A549 (cell line): ENCODE data around the gene SLC22A23. TPM values are rescaled to one million over a fixed set of nuclear protein-coding genes. Genes with fewer than 3 reads are reported as not detected.

Experiments used
- ATAC-seq, 2 experiments: fragments of 200-7000 bp in 1 of 2; fragments of >200 bp in 1 of 2; cut with Nextera tagmentation in 1 of 2; cut with Tn5 transposase in 1 of 2; 3 replicates each; pipeline versions ENCODE4 v1.8.0 to v1.9.1; 2018 to 2020; ENCODE audit warnings: mild to moderate bottlenecking in 1 of 2, moderate library complexity in 1 of 2
- CTCF ChIA-PET: fragments of 300-600 bp; sonication (Branson Sonifier 250); formaldehyde crosslinking; extraction: SDS; loops from one replicate; lab custom pipeline; 2021; ENCODE audit warnings: antibody characterized with exemption, inconsistent platforms; lab: Yijun Ruan, JAX
- POLR2A ChIA-PET: fragments of 350-600 bp; formaldehyde crosslinking; extraction: SDS; loops from one replicate; lab custom pipeline; 2021; ENCODE audit warnings: antibody characterized with exemption, inconsistent platforms; lab: Yijun Ruan, JAX
- DNase-seq, 2 experiments: peaks; one replicate each; pipeline versions ENCODE4 v3.0.0 to v3.0.0-alpha.2; 2011 to 2016; ENCODE audit warnings: low read depth in 1 of 2, low spot score in 1 of 2
- FAIRE-seq: peaks from 2 replicates; lab custom pipeline; 2011; peaks lifted over from hg19 to GRCh38; lab: Jason Lieb, UNC
- H3K27ac ChIP-seq, 2 experiments: fragments of >200 bp; sonication (Bioruptor Twin); formaldehyde crosslinking; 3 replicates each; pipeline ENCODE4 v1.5.1; 2016 to 2017
- H3K4me1 ChIP-seq: fragments of >200 bp; sonication (Bioruptor Twin); formaldehyde crosslinking; 3 replicates; pipeline ENCODE4 v1.6.1; 2016
- H3K4me2 ChIP-seq: fragments of >200 bp; sonication (Bioruptor Twin); formaldehyde crosslinking; 3 replicates; pipeline ENCODE4 v1.6.1; 2016
- H3K4me3 ChIP-seq: fragments of >200 bp; sonication (Bioruptor Twin); formaldehyde crosslinking; 3 replicates; pipeline ENCODE4 v1.5.1; 2016
- H3K9me3 ChIP-seq: fragments of >200 bp; sonication (Bioruptor Twin); formaldehyde crosslinking; 3 replicates; pipeline ENCODE4 v1.6.1; 2016
- CHD2 ChIP-seq: fragments of 150-350 bp; IDR thresholded peaks from 2 replicates; pipeline ENCODE4 v1.6.1; 2014; ENCODE audit warnings: low read length; ENCODE audit not compliant: partially characterized antibody
- EHF ChIP-seq: fragments of 250-450 bp; sonication (Bioruptor Pico); IDR thresholded peaks from 2 replicates; pipeline ENCODE4 v1.5.0; 2020; ENCODE audit warnings: mild to moderate bottlenecking
- ESRRA ChIP-seq: fragments of 150-350 bp; IDR thresholded peaks from 2 replicates; pipeline ENCODE4 v1.6.1; 2014; ENCODE audit warnings: mild to moderate bottlenecking, low read length, borderline replicate concordance
- FOSB ChIP-seq: fragments of 250-450 bp; sonication (Bioruptor Pico); IDR thresholded peaks from 2 replicates; pipeline ENCODE4 v1.5.0; 2020; ENCODE audit warnings: mild to moderate bottlenecking, moderate library complexity
- HDAC2 ChIP-seq: fragments of 200-600 bp; sonication (generic); IDR thresholded peaks from 2 replicates; pipeline ENCODE4 v1.6.1; 2016
- HEYL ChIP-seq: fragments of 250-450 bp; sonication (Bioruptor Pico); IDR thresholded peaks from 2 replicates; pipeline ENCODE4 v1.8.0; 2021; ENCODE audit warnings: mild to moderate bottlenecking, moderate library complexity
- HOXB13 ChIP-seq: fragments of 250-450 bp; sonication (Bioruptor Pico); IDR thresholded peaks from 2 replicates; pipeline ENCODE4 v1.5.0; 2020; ENCODE audit warnings: low read depth, mild to moderate bottlenecking, moderate library complexity
- HOXB5 ChIP-seq: fragments of 250-450 bp; sonication (Bioruptor Pico); IDR thresholded peaks from 2 replicates; pipeline ENCODE4 v1.5.0; 2020; ENCODE audit warnings: mild to moderate bottlenecking, moderate library complexity
- JUN ChIP-seq, 2 experiments: fragments of >200 bp; sonication (Bioruptor Twin); formaldehyde crosslinking; IDR thresholded peaks; 2 replicates in 1 of 2; 3 replicates in 1 of 2; pipeline ENCODE4 v1.6.1; 2016 to 2017
- JUNB ChIP-seq: fragments of >200 bp; sonication (Bioruptor Twin); formaldehyde crosslinking; IDR thresholded peaks from 2 replicates; pipeline ENCODE4 v1.6.1; 2016
- KDM5A ChIP-seq: fragments of 200-600 bp; sonication (generic); IDR thresholded peaks from 2 replicates; pipeline ENCODE4 v1.6.1; 2016; ENCODE audit warnings: antibody characterized with exemption, mild to moderate bottlenecking
- MAZ ChIP-seq: fragments of 150-350 bp; IDR thresholded peaks from 2 replicates; pipeline ENCODE4 v1.6.1; 2014; ENCODE audit warnings: antibody characterized with exemption, low read depth, low read length, borderline replicate concordance
- MYC ChIP-seq: IDR thresholded peaks from 2 replicates; pipeline ENCODE4 v1.6.1; 2012; ENCODE audit warnings: mild to moderate bottlenecking, inconsistent platforms, low read length, improper control_type of control experiment, borderline replicate concordance
- NR3C1 ChIP-seq: fragments of >200 bp; sonication (Bioruptor Twin); formaldehyde crosslinking; IDR thresholded peaks from 3 replicates; pipeline ENCODE4 v1.6.1; 2017
- PHF8 ChIP-seq: fragments of 200-600 bp; sonication (generic); IDR thresholded peaks from 2 replicates; pipeline ENCODE4 v1.6.1; 2016; ENCODE audit warnings: low read depth, mild to moderate bottlenecking, antibody characterized with exemption, moderate library complexity, borderline replicate concordance
- POLR2A ChIP-seq: IDR thresholded peaks from 2 replicates; pipeline ENCODE4 v1.6.1; 2012; ENCODE audit warnings: mild to moderate bottlenecking, low read length
- RAD21 ChIP-seq, 2 experiments: fragments of >200 bp in 1 of 2; sonication (Bioruptor Twin) in 1 of 2; formaldehyde crosslinking in 1 of 2; IDR thresholded peaks in 1 of 2; conservative IDR thresholded peaks in 1 of 2; 2 replicates in 1 of 2; 3 replicates in 1 of 2; pipeline ENCODE4 v1.6.1; 2012 to 2018; ENCODE audit warnings: inconsistent platforms in 1 of 2
- RFX5 ChIP-seq: fragments of 450-650 bp; IDR thresholded peaks from 2 replicates; pipeline ENCODE4 v1.7.1; 2014; ENCODE audit warnings: antibody characterized with exemption, mild to moderate bottlenecking, moderate library complexity
- RNF2 ChIP-seq: fragments of 200-600 bp; sonication (generic); IDR thresholded peaks from 2 replicates; pipeline ENCODE4 v1.6.1; 2016; ENCODE audit warnings: low read depth, mild to moderate bottlenecking, antibody characterized with exemption, moderate library complexity, borderline replicate concordance
- SMC3 ChIP-seq: fragments of >200 bp; sonication (Bioruptor Twin); formaldehyde crosslinking; IDR thresholded peaks from 3 replicates; pipeline ENCODE4 v1.6.1; 2018; ENCODE audit warnings: inconsistent platforms
- ZC3H11A ChIP-seq: fragments of 450-650 bp; IDR thresholded peaks from 2 replicates; pipeline ENCODE4 v1.6.1; 2014; ENCODE audit warnings: antibody characterized with exemption, mild to moderate bottlenecking
- ZFP36 ChIP-seq: fragments of 450-650 bp; IDR thresholded peaks from 2 replicates; pipeline ENCODE4 v1.6.1; 2014; ENCODE audit warnings: borderline replicate concordance; ENCODE audit not compliant: partially characterized antibody
- ZSCAN20 ChIP-seq: fragments of 250-450 bp; sonication (Bioruptor Pico); IDR thresholded peaks from 2 replicates; pipeline ENCODE4 v1.8.0; 2022; ENCODE audit warnings: mild to moderate bottlenecking, moderate library complexity
- WGBS: methylation state at CpG from one replicate; pipeline ENCODE4 v1.1.6; 2017; ENCODE audit errors: missing lambda C conversion rate; 5-methylcytosine and 5-hydroxymethylcytosine counted together
- polyA plus RNA-seq, 4 experiments: library from polyadenylated mRNA; depleted of rRNA in 3 of 4; stranded (reverse); fragments of >200 nt; fragmentation: RNase III in 1 of 4; extraction: RNeasy Plus Mini Kit Qiagen cat#74134 plus additional on column Dnase treatment in 1 of 4; gene quantifications; 2 replicates in 3 of 4; 3 replicates in 1 of 4; pipeline ENCODE4 v1.2.3, GENCODE V29; 2011 to 2017
- TF ChIP-seq, protein P1 (sequence below): IDR thresholded peaks from 2 replicates; pipeline ENCODE4 v1.6.1; 2012
- TF ChIP-seq, protein P2 (sequence below): fragments of 450-650 bp; IDR thresholded peaks from 2 replicates; pipeline ENCODE4 v1.6.1; 2014; ENCODE audit warnings: antibody characterized with exemption
- TF ChIP-seq, protein P3 (sequence below): fragments of 250-450 bp; sonication (Bioruptor Pico); IDR thresholded peaks from 2 replicates; pipeline ENCODE4 v1.5.0; 2021; ENCODE audit warnings: mild to moderate bottlenecking, moderate library complexity, borderline replicate concordance
- TF ChIP-seq, protein P4 (sequence below): IDR thresholded peaks from 2 replicates; pipeline ENCODE4 v1.6.1; 2012

The SLC22A23 gene
- polyA plus RNA-seq, 2 of the 4 experiments (the other 2 are of a cell fraction) = 4.4 to 6.2 TPM

DNA sequence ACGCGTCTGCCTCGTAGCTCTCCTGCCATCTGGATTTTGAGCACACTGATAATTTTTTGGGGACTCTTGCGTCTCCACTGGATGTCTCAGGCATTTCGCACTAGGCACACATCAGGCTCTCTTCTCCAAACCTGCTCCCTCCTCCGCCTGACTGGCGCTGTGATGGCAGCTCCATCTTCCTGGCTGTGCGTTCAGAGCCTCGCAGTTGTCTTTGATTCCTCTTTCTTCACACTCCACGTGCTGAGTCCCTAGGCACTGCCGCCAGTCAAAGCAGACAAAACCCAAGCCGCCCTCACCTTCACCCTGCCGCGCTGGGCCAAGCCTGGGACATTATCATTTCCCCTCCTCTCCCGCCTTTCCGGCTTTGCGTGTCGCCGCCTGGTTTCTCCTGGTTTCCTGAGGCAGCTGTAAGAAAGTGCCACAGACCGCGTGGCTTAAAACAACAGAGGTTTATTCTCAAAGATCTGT is 197.3 kb downstream of the SLC22A23 start:
- FAIRE-seq (no peak), DNase-seq (peak; percentile 25 to 40), ATAC-seq (peak; percentile 72 to 75)
- TF ChIP-seq ESRRA (no peak), JUN (IDR thresholded peaks at IDR 0.05) (no peak), SMC3 (no peak), HDAC2 (no peak), CHD2 (no peak), FOSB (CRISPR knock-in tag) (no peak), NR3C1 (no peak), KDM5A (no peak), ZC3H11A (no peak), ZSCAN20 (CRISPR knock-in tag) (no peak), ZFP36 (no peak), HEYL (CRISPR knock-in tag) (no peak), RAD21 (conservative IDR thresholded peaks at IDR 0.05 in 1 of 2, IDR thresholded peaks at IDR 0.05 in 1 of 2) (no peak), HOXB13 (CRISPR knock-in tag) (no peak), EHF (CRISPR knock-in tag) (no peak), RNF2 (no peak)
- TF ChIP-seq, protein P1, sequence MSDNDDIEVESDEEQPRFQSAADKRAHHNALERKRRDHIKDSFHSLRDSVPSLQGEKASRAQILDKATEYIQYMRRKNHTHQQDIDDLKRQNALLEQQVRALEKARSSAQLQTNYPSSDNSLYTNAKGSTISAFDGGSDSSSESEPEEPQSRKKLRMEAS = no peak; the same call in 1 of the 2 replicates
- TF ChIP-seq, protein P2, sequence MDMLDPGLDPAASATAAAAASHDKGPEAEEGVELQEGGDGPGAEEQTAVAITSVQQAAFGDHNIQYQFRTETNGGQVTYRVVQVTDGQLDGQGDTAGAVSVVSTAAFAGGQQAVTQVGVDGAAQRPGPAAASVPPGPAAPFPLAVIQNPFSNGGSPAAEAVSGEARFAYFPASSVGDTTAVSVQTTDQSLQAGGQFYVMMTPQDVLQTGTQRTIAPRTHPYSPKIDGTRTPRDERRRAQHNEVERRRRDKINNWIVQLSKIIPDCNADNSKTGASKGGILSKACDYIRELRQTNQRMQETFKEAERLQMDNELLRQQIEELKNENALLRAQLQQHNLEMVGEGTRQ = no peak
- TF ChIP-seq, protein P3, sequence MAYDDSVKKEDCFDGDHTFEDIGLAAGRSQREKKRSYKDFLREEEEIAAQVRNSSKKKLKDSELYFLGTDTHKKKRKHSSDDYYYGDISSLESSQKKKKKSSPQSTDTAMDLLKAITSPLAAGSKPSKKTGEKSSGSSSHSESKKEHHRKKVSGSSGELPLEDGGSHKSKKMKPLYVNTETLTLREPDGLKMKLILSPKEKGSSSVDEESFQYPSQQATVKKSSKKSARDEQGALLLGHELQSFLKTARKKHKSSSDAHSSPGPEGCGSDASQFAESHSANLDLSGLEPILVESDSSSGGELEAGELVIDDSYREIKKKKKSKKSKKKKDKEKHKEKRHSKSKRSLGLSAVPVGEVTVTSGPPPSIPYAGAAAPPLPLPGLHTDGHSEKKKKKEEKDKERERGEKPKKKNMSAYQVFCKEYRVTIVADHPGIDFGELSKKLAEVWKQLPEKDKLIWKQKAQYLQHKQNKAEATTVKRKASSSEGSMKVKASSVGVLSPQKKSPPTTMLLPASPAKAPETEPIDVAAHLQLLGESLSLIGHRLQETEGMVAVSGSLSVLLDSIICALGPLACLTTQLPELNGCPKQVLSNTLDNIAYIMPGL = no peak
- TF ChIP-seq, protein P4, sequence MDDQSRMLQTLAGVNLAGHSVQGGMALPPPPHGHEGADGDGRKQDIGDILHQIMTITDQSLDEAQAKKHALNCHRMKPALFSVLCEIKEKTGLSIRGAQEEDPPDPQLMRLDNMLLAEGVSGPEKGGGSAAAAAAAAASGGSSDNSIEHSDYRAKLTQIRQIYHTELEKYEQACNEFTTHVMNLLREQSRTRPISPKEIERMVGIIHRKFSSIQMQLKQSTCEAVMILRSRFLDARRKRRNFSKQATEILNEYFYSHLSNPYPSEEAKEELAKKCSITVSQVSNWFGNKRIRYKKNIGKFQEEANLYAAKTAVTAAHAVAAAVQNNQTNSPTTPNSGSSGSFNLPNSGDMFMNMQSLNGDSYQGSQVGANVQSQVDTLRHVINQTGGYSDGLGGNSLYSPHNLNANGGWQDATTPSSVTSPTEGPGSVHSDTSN = no peak
- Histone ChIP-seq H3K27ac (peak overlapping the region; percentile 91 to 99), H3K4me2 (peak overlapping the region; percentile 88), H3K4me3 (peak overlapping the region; percentile 92), H3K4me1 (peaks cover 11% of the 10 kb centered on the region), H3K9me3 (no peaks in the 10 kb centered on the region)
- ChIA-PET CTCF (interaction anchor here (0.7 to 1.8 kb wide), 4 partner anchors 20 to 134 kb away, joined by 3 to 5 read pairs (median 4); partner anchors contain the start of gene TUBB2A), POLR2A (interaction anchor here (2.5 kb wide), 1 partner anchor 12 kb away, joined by 10 read pairs; no protein-coding TSS in a partner anchor)
- WGBS = 2% methylated on average over 17 of the region's 21 CpGs

DNA sequence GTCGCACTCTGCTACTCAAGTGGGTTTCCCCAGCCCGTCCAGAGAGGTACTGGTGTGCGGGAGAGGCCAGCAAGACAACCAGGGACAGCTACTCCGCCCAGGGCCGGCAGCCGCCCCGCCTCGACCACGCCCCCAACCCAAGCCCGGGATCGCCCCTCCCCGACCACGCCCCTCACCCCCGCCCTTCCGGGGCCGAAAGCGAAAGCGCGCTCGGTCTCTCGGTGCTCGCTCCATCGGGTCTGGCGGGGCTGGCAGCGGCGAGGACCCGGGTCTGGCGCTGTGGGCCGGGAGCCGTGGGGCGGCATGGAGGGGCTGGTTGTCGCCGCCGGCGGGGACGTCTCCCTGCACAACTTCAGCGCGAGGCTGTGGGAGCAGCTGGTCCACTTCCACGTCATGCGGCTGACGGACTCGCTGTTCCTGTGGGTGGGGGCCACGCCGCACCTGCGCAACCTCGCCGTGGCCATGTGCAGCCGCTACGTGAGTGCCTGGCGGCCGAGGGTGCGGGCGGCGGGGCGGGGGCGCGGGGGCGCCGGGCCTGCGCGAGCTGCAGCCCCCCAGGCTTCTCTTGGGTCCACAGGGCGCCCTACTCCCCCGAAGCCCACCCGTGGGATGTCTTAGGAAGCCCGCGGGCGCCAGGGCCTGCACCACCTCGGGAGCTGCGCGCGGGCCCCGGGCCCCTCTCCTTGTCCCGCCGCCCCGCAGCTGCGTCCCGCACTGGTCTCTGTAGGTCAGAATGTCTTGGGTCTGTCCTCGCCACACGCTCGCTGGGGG is 197.9 kb downstream of the SLC22A23 start, which contains the start of gene PSMG4:
PSMG4 (plus strand) TSS at position 228 of the 771 bp plus-strand sequence; CDS start at position 304, 76 bp downstream.
- H3K9me3 ChIP-seq = no peaks in the 10 kb centered on the region
- DNase-seq = peak; percentile 73 to 84
- no peak for TF ChIP-seq CHD2
- TF ChIP-seq POLR2A = peak; percentile 60
- TF ChIP-seq, protein P1 = peak; percentile 90
- TF ChIP-seq HOXB5 (CRISPR knock-in tag) = no peak
- peak; percentile 37; the same call in 1 of the 2 replicates for TF ChIP-seq PHF8
- TF ChIP-seq JUNB = no peak
- 0 out of 2 replicates have a peak, but pooled peaks have one; percentile 55 for TF ChIP-seq MAZ
- TF ChIP-seq RFX5 = no peak
- TF ChIP-seq JUN (IDR thresholded peaks at IDR 0.05) = peak in 1 of 2 experiments; percentile 60; a peak in 2 of 5 replicates
- TF ChIP-seq MYC = peak; percentile 68; the same call in 1 of the 2 replicates
- H3K4me1 ChIP-seq = peaks cover 11% of the 10 kb centered on the region
- H3K27ac ChIP-seq = peak within 1 kb of the TSS; percentile 91 to 99
- peak within 1 kb of the TSS; percentile 92 for H3K4me3 ChIP-seq
- CTCF ChIA-PET = interaction anchor here (0.7 to 1.8 kb wide), 3 partner anchors 25 to 133 kb away, joined by 3 to 5 read pairs (median 4); partner anchors contain the start of gene TUBB2A
- WGBS = 0% methylated on average over 15 of the region's 80 CpGs
- FAIRE-seq = no peak
- POLR2A ChIA-PET = interaction anchor here (0.6 to 2.5 kb wide), 3 partner anchors 13 to 195 kb away, joined by 4 to 10 read pairs (median 4); no protein-coding TSS in a partner anchor
- H3K4me2 ChIP-seq = peak within 1 kb of the TSS; percentile 88
- peak; percentile 85 to 93 for ATAC-seq
